ENCODE results near the gene KCNAB2.

KCNAB2 gene

DNA sequence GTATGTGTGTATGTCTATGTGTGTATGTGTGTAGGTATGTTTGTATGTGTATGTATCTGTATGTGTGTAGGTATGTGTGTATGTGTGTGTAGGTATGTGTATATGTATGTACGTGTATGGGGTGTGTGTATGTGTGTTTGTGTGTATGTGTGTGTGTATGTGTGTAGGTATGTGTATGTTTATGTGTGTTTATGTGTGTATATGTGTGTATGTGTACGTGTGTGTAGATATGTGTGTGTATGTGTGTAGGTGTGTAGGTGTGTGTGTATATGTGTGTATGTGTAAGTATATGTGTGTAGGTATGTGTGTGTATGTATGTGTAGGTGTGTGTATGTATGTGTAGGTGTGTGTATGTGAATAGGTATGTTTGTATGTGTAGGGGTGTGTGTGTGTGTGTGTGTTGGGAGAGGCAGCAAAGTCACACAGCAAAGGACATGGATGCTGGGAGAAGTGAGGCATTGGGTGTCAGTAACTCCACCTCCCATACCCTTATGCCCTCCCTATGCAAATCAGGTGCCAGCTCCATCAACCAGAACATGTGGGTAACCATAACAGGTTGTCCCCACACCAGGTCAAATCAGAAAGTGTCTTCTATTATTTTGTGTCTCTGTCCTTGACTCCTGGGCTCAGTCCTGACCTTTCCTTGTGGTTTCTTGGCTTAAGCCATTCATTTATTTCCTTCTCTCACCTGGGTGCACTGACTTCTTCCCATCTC lies 15.0 kb upstream of the KCNAB2 start:
- DNase-seq (ENCODE audit: low spot score), result no peak

DNA sequence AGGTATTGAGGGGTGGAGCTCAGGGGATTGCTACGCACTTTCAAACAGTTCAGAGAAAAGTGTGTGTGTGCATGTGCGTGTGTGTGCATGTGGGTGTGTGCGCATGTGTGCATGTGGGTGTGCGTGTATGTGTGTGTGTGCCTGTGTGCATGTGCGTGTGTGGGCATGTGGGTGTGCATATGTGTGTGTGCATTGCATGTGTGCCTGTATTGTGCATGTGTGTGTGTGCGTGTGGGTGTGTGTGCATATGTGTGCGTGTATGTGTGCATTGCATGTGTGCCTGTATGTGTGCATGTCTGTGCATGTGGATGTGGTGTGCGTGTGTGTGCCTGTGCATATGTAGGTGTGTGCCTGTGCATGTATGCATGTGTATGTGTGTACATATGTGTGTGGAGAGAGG lies 12.6 kb upstream of the KCNAB2 start:
- DNase-seq (ENCODE audit: low spot score), result no peak

DNA sequence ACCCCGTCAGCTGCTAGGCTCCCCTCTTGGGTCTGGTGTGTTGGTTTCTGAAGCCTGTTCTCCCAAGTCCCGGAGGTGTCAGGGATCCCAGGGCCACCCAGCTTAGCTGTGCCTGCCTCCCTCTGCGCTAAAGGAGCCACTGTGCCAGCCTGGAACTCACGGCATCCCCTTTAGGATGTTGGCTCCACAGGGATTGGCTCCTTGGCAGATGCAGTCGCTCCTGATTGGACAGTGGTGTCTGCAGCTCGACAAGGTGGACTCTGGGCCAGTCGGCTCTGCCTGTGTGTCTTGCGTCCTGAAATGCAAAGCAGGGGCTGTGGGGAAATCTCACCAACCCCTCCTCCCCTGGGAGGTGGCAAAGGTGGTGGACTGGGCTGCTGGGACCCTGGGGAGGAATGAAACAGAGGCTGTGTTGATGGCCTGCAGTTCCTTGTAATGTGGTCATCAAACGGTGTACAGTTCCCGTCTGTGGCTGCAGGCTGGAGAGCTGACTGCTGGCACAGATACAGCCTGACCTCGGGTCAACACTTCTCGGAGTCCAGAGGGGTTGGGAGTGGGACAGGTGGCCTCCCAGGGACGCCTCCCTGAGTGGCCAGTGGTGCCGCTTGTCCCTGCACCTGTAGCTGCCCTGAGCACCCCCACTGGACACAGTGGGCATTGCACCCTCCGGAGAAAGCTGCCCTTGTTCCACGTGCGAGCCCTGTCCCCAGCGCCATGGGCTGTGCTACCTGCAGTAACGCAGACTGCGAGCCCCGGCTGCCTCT lies 11.5 kb upstream of the KCNAB2 start:
- DNase-seq (ENCODE audit: low spot score), result peak; percentile 45

DNA sequence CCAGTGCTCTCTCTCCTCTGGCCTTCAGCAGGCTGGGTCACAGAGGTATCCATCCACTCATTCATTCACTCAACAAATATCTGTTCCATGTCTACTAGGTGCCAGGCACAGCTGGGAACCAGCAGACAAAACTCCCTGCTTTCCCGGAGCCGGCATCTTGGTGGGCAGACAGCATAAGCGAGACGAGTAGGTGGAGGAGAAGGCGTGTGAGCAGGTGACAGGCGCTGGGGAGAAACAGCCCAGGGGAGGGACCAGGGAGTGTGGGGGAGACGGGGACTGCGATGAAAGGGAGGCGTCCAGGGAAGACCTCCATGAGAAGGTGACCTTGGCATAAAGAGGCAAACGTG lies 11.0 kb upstream of the KCNAB2 start:
- DNase-seq (ENCODE audit: low spot score), result peak; percentile 47

DNA sequence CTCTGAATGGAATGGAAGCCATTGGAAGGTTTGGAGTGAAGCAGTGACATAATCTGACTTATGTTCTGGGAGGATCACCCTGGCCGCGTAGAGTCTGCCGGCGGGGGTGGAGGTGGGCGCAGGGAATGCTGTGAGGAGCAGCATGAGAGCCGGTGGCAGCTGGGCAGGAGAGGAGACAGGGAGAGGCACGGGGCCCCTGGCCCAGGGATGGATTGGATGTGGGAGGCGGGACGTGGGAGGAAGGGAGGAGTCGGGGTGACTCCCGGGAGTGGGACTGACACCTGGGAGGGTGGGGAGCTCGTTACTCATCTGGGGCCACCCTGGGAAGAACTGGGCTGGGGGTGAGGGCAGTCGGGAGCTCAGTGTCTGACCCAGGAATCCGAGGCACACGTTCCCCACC lies 10.4 kb upstream of the KCNAB2 start:
- no peak for DNase-seq (ENCODE audit: low spot score)

DNA sequence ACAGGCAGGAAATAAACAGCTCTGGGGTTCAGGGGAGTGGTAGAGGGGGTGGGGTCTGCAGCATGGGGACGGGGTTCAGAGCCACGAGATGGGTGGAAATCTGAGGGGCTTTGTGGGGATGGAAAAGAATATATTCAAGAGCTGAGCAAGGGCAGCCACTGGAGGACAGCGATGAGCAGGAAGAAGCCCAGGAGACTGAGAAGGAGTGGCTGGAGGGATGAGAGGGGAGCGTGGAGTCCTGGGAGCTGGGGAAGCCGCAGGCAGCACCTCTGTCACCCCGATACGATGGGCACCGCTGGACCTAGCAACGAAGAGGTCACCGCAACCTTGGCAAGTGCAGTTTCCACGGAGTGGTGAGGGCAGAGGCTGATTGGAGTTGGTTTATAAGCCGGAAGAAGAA lies 10.0 kb upstream of the KCNAB2 start:
- DNase-seq (ENCODE audit: low spot score), result no peak

DNA sequence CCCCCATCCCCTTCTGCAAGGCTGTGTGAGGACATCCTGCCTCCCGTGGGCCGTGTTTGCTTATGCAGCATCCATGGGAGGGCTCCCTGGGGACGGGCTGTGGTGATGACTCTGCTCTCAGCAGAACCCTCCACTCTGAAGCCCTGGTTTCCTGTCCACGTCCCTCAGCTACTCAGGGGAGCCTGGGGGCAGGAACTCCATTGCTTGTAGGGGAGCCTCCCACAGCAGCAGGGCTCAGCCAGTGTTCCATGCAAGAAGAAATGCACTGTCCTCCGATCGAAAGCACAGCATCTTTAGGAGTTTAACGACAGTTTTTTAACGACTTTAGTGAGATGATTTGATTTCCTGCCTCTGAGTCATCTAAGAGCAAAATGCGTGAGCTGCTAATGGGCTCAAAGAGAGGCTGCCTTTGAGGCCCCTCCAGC lies 8.3 kb upstream of the KCNAB2 start:
- DNase-seq (ENCODE audit: low spot score), result no peak

DNA sequence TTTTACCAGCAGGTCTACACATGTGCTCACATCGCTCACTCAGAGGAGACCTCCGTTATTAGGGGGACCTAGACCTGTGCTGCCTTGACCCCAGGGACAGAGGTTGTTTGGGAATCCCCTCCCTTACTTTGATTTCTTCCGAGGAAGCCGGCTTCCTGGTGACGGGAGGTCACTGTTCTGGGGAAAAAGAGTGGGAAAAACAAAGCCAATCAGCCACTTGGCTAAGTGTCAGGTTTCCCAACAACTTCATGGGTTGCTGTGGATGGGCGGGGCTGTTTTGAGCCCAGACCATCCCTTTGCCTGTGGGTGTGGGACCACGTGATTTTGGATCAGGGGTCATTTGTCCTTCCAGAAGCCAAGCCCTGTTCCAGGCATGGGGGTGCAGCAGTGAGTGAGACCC lies 7.1 kb upstream of the KCNAB2 start:
- DNase-seq (ENCODE audit: low spot score), result no peak

DNA sequence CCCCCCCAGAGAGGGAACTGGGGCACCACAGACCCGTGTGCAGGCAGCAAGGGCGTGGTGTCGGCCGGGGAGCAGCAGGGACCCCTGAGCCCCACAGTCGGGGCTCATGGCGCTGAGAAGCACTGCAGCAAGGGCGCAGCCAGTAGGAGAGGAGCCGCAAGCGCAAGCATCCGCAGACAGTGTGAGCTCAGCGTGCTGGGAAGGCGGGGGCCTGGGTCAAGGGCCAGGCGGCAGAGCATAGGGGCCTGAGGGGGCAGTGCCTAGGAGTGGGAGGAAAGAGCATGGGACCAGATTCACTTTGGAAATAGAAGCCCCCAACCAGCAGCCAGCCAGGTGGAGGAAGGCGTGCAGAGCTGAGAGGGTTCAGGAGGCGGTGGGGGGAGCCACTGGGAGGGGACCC lies 6.7 kb upstream of the KCNAB2 start:
- no peak for DNase-seq (ENCODE audit: low spot score)

DNA sequence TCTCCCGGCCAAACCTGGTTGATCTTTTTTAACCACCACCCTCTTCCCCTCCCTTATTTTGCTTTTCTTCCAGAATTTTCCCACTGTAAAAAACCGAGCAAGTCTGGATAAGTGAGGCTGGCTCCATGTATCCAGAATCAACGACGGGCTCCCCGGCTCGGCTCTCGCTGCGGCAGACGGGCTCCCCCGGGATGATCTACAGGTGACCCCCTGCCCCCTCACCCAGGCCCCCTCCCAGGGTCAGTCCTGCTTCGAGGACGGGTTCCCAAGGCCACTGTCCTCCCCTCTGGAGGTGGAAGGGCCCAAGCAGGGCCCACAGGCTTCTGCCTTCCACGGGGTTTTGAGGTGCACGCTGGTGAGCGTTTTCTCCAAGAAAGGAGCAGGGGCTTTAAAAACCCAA lies 5.2 kb upstream of the KCNAB2 start:
- no peak for DNase-seq (ENCODE audit: low spot score)

DNA sequence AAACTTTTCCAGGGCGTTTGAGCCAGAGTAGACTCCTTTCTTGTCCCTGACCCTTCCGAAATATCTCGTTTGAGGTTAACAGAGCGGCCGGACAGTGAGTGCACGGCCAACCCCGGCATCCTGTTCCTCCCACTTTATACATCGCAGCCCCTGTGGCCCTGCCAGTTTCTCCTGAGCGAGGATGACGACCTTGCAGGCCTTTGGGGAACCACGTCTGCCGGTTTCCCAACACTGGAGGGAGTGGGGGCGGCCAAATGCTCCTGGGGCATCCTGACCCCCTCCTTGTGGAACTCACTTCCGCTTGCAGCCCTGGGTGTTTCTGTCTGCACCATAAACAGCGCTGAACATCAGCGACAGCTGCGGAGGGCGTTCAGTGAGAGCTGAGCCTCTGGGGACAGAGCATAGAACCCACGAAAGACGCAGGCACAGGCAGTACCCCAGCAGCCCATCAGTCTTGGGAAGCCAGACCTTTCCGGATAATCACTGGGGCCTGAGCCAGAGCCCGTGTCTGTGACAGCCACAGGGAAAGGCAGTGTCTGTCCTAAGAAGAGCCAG lies 4.8 kb upstream of the KCNAB2 start:
- no peak for DNase-seq (ENCODE audit: low spot score)

DNA sequence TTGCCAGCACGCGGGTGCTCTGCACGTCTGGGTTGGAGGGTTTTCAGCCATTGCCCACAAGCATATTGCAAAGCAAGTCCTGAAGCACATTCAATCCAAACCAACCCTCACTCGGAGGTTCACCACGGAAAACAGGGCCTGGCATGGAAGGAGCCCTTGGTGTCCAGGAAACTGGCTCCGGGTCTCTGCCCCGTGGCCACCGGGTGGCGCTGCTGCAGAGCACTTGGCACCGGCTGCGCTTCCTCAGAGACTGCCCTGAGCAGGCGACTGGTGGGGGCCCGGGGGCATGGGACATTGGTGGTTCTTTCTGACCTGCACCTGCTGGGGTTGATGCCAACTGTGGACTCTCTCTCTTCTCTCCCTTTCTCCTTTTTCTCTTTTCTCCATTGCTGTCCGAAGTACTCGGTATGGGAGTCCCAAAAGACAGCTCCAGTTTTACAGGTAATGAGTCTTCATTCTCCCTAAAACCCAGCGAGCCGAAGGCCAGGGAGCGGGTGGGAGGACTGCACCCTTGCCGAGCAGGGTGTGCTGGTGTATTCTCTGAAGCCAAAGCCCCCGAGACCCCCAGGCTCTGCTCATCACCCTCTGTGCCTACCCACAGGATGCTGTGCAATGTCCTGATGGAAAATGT lies 4.1 kb upstream of the KCNAB2 start:
- DNase-seq (ENCODE audit: low spot score), result no peak

DNA sequence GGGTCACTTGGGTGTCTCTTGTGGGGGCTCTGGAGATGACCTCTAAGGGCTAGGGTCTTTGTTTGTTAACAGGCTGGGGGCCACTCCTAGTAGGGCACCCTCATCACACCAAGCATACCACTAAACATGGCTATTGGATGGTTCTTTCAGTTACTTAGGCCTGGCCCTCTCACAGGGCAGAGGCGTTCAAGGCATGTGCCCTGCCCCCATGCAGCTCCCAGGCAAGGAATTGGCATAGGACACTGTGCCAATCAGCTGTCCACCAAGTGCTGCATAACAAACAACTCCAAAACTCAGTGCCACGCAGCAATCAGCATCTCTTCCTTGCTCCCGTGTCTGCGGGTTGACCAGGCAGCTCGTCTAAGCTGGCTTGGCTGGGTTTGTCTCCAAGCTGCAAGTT lies 2.1 kb upstream of the KCNAB2 start:
- DNase-seq (ENCODE audit: low spot score), result no peak

DNA sequence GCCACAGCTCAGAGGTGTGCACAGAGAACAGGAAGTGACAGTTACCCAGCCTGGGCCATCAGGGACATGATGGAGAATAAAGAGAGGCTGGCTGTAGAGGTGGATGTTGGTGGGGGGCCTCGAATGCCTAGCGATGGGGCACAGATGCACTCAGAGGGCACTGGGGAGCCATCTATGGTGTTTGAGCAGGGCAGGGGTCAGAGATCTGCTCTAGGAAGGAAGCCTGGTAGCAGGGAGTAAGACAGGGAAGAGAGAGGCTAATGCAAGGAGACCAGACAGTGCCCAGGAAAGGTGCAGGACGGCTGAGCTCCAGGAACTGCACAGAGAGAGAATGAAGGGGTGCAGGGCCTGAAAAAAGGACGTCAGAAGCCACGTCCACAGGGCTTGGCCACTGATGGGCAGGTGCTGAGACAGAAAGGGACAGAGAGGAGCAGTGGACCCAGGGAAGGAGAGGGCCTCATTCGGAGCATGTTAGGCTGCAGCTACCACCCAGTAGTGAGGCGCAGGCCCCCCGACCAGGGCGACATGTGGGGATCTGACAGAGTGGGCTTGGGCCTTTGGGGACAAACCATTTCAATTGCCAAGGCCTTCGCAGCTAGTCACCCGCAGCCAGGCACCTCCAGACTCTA lies 1.1 kb upstream of the KCNAB2 start:
- no peak for DNase-seq (ENCODE audit: low spot score)

DNA sequence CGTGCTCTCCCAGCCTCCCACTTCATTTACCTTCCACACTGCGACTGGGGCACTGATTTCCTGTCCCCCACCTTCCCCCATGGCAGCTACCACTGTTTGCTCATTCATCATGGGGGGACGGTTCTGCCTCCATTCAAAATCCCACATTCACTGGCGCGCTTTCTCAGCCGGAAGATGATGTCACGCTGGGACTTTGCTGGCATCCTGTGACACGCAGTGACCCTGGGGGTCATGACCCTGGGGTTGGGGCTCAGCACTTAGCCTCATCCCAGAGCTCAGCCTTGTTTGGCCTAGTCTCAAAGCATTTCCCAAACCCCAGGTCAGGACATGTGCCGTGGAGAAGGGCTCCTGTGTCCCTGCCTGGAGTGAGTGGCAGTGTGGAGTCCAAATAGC lies 582 bp upstream of the KCNAB2 start:
- no peak for DNase-seq (ENCODE audit: low spot score)

DNA sequence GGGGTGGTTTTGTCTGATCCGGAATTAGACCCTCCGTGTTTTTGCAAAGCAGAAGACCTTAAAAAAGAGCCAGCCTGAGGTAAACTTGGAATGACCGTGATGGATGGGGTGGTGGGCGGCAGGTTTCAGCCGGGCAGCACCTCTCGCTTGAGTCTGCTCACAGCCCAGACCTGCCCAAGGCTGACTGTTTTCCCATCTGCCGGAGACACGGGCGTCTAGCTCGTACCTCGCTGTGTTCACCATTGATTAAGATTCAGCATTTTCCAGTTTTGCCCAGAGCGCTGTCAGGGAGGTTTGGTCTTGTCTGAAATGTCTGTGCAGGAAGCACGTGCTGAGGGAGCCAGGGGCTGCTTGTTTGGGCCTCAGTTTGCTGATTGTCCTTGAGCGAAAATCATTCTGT lies 591 bp downstream of the KCNAB2 start:
- no peak for DNase-seq (ENCODE audit: low spot score)

DNA sequence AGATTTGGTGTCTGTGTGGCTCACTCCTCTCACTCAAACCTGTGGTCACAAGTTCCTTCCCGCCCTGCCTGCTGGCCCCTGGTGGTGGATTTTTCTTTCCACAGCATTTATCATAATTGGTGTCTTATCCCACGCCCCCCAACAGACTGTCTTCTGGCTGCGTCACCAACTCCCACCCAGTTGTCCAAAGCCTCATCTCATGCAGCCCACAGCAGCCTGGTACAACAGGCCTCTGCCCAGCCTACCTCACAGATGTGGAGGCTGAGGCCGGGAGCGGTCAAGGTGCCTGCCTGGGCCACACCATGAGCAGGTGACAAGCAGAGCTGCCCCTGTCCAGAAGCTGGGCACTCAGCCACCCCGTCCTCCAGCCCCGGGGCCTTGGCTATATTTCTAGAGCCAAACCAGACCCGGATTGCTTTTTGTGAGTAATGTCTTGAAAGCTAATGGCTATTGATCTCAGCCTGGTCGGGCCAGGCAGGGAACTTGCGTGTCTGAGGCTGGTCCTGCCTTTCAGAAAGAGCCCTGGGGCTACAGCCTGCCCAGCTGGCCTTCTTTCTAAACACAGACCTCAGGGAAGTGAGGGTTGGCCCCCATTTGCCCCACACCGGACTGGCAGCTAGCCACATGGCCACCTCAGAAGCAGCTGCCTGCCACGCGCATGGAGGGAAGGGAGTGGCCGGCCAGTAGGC lies 2.6 kb downstream of the KCNAB2 start:
- DNase-seq (ENCODE audit: low spot score), result no peak

DNA sequence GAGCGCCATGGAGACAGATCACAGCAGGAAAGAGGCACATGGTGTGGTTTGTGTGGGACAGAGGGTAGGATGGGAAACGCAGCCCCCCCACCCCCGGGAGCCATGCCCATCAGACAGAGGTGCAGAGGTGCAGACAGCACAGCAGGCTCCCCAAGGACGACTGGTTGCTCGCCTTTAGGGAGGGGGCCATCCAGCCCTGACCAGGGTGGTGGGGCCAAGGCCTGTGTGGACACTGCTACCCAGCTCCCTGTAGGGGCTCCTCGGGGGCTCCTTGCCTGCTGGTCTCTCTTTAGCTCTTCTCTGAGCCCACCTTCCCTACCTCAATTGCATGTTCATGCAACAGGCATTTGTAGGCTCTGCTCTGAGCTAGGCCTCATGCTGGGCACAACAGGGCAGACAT lies 3.7 kb downstream of the KCNAB2 start:
- DNase-seq (ENCODE audit: low spot score), result no peak

DNA sequence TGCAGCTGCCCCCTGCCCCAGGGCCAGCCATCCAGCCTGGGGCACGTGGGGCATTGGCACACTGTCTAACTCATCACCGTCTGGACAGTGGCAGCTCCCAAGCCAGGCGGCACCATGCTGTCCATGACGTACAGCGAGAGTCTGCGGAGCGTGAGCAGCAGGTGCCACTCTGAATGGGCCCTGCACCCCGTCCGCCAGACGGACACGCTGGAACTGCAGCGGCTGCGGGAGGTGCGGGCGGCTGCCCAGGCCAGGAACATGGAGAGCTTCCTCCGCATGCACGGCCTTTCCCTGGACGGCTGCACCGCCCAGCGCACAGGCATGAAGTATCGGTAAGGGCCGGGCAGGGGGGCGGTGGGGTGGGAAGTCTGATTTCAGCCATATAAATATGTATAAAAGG lies 5.7 kb downstream of the KCNAB2 start:
- no peak for DNase-seq (ENCODE audit: low spot score)

DNA sequence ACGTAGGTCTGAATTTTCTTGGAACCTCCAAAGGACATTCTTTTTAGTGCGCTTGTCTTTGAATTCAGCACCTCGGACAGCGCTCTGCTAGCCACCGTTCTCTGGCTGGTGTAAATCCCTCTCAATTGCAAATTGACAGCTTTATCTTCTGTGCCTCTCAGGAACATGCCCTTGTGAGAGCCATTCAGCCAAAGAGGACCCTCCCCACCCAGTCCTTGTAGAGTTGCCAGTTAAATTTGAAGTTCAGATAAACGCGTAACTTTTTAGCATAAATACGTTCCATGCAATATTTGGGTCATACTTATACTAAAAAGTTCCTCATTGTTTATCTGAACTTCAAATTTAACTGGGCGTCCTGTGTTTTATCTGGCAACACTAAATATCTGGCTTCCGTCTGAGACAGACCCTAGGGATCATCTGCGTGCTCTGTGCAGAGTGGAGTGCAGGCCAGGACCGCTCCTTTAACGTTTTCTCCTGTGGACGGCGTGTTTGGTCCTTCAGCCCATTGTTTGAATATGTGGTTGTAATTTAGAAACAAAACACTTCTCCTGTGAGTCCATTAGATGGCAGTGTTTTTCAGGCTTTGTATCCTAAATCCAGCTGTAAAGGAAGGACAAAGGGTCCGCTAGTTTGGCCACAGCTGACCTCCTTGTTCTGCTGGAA lies 7.0 kb downstream of the KCNAB2 start:
- DNase-seq (ENCODE audit: low spot score), result no peak

DNA sequence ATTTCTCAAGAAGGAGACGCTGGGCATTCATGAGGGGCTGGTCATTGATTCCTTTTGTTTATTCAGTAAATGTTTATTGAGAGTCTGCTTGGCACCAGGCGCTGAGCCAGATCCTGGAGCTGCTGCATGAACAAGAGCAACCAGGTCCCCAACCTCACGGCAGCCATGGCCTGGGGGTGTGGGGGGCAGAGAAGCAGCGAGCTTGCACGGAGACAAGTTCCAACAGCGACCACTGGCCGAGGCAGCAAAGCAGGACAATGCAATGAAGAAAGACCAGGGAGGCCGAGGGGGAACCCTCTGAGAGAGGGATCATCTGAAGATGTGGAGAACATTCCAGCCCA lies 7.5 kb downstream of the KCNAB2 start:
- no peak for DNase-seq (ENCODE audit: low spot score)

DNA sequence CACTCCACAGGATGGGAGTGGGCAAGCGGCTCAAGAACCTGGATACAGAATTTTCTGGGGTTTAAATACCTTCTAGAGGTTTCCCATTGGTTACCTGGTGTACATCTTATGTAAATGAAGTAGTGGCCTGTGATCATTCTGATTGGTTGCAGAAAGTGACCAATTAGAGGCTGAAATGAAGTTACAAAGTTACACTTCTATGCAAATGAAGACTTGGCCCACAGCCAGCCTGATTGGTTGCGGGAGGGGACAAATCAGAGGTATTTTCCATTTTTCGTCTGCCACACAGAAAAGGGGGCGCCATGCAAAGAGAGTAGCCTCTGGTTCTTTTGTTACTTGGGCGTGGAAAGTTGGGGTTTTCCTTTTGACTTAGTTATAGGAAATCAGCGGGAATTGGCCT lies 8.9 kb downstream of the KCNAB2 start:
- DNase-seq (ENCODE audit: low spot score), result no peak
